NCI-H2107 (cell line): ENCODE results near the gene HSFX3.
"Not testable (repeated sequence)": the region's sequence is repeated elsewhere in the genome, so short reads cannot be mapped to it uniquely, and the experiment has no call there.

Experiments used
- DNase-seq: peaks from one replicate; lab custom pipeline; 2025; lab: John Stamatoyannopoulos, UW

HSFX3 gene

DNA sequence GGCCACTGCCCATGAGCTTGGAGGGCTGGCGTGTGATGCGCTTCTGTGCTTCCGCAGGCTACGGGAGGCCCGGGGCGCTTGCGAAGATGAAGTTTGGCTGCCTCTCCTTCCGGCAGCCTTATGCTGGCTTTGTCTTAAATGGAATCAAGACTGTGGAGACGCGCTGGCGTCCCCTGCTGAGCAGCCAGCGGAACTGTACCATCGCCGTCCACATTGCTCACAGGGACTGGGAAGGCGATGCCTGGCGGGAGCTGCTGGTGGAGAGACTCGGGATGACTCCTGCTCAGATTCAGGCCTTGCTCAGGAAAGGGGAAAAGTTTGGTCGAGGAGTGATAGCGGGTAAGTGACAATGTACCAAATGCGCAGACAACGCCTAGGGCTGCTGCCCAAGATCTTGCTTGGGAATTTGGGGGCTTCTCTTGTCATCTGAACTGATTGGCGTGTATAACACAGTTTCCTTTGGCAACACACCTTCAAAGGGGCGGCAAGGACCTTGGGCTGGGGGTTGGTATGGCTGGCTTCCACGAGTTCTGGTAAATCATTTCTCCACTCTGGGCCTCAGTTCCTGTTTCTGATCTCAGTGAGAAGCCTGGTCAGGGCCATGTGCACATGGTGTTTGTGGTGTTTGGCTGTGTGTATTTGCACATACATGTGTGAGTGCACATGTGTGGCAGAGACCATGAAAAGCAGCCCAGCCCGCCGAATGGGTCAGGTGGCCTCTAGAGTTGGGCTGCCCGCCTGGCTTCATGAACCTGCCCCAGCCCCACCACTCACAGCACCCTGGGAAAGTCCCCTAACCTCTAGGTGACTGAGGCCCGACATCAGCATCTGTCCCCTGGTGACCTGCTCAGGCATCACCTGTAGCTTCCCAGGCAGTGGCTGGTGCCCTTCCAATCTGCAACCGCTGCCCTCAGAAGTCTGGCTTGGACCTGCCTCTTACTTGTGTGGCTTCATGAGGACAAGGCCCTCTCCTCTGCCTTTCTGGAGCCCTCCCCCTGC lies 3.9 kb downstream of the HSFX3 start:
- not testable (repeated sequence) for DNase-seq

DNA sequence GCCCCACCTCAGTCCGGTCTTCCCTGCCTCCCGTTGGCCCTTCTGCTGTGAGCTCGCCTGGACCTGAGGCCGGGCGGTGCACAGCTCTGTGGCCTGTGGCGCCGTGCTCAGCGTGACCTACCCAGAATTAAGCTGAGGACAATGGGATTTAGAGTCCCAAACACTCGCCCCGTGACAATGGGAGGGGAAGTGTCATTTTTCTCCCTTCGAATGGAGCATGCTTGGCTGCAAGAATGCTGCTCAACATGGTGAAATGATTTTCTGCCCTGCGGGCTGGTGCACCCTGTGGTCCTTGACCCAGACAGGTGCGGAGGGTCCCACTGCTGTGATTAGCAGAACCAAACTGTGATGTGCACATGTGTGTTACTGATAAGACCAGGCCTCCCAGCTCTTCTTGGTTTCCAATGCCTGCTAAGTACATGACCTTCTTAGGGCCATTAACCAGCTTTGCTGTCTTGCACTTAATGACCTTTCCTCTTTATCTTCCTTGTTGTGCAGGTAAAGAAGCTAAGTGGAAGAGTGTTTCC lies 8.1 kb downstream of the HSFX3 start:
- no peak for DNase-seq

DNA sequence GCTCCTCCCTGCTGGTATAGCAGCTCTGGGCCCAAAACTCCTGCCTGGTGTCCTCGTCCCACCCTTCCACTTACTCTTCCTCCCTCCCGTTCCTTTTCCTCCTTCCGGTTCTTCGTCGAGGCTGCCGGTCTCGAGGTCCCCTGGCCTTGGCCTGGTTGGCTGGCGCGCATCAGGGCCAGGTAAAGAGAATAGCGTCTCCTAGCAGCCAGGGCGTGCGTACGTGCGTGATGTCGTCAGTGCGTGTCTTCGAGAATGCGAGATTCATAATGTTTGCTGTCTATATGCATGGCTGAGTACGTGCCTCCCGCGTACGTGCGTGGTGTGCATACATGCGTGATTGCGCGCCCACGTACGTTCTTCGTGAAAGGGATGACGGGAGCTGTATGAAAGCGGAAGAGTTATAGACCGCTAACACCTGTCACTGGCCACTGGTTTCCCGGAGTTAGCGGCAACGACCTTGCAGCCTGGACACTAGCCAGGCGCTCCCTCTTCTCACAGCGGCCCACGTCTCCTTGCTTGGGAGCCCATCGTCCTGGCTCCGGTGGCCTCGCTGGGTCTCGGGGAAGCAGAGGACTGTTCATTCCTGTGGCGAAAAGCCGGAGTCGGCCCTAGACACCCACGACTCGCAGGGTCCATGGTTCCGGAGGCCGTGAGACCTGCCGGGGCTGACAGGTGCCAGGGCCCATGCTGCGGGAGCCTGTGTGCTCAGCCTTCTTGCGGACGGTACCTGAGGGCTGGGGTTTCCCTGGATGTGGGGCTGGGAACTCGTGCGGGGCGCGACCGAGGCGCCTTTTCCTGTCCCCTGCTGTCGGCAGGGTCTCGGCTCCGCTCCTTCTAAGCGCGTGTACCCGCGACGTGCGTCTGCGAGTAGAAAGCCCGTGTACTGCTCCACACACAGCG lies 8.9 kb downstream of the HSFX3 start, which contains the start of gene EOLA1:
Gene EOLA1, plus strand, starts transcription at position 392 of the 900 bp plus-strand sequence. CDS start 4,619 bp downstream, outside the sequence.
- DNase-seq = peak; percentile 90

DNA sequence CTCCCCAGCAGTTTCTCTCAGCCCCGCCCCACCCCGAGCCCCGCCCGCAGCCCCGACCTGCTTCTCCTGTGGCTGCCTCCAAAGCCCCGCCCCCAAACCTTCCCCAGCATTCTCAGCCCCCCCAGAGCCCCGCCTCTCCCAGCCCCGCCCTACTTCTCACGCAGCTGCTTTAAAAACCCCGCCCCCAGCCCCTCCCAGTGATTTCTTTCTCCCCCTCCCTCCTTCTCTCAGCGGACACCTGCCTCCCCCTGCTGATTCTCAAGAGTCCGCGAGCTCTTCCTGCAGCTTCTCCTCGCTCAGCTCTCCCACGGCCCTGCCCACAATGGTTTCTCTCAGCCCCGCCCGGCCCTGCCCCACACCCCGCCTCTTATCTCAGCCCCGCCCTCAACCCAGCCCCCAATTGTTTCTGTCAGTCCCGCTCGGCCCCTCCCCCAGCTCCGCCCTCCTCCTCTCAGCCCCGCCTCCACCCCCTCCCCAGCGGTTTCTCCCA lies 9.5 kb downstream of the HSFX3 start:
- peak; percentile 95 for DNase-seq

DNA sequence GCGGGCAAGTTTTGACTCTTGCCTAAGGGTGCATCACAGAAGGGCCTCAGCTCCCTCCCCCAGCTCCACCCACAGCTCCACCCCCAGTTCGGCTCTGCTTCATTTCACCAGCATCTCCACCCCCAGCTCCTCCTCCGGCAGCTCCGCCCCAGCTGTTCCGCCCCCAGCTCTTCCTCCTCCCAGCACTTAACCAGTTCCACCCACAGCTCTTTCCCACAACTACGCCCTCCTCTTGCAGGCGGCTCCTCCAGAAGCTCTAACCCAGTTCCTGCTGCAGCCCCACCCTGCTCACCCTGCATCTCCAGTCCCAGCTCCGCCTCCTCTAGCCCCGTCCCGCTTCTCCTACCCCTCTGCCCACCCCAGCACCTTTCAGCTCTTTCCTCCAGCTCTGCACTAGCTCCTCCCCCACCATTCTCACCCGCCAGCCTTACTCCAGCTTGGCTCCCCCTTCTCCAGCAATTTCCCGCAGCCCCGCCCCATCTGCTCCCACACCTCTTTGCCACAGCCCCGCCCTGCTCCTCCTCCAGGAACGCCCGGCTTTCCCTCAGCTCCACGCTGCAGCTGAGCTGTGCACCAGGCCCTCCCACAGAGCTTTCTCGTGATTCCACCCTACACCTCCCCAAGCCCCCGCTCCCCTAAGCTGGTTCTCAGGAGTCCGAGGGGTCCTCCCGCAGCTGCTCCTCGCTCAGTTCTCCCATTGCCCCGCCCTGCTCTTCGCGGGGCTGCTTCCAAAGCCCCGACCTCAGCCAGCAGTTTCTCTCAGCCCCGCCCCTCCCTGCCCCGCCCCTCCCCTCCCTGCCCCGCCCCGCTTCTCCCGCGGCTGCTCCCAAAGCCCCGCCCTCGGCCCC lies 10.2 kb downstream of the HSFX3 start:
- DNase-seq = peak; percentile 74

DNA sequence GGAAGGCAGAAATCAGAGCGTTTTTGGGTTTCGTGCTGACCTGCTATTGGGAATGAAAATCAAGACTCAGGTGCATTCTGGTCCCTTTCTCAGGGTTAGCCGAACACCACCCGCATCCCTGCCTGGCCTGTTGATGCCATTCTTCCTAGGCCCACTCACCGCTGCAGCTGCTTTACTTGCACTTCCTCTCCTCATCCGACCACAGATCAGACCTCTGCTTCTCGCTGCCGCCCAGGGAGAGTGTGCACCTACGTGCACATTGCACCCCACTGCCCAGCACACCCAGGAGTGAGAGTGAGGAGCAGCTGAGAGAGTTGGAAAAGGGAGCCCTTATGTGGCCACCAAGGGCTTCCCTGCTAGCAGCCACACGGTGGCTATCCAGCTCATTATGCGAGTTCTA lies 12.2 kb downstream of the HSFX3 start:
- not testable (repeated sequence) for DNase-seq

DNA sequence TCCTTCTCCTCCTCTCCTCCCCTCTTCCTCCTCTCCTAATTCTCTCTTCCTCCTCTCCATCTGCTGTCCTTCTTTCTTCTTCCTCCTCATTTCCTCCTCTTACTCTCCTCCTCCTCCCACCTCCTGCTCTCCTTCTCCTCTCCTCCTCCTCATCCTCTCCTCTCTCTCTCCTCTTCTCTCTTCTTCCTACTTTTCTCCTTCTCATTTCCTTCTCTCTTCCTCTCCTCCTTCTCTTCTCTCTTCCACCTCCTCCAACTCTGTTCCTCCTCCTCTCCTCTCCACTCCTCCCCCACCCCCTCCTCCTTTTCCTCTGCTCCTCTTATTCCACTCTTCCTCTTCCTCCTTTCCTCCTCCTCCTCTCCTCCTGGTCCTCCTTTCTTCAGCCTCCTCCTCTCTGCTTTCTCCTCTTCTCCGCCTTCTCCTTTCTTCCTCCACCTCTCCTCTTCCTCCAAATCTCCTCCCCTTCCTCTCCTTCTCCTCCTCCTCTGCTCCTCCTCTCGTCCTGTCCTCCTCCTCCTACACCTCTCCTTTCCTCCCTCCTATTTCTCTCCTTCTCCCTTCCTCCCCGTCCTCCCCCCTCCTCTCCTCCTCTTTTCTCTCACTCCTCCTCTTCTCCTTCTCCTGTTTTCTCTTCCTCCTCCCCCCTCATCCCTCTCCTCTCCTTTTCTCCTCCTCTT lies 14.7 kb downstream of the HSFX3 start:
- not testable (repeated sequence) for DNase-seq

DNA sequence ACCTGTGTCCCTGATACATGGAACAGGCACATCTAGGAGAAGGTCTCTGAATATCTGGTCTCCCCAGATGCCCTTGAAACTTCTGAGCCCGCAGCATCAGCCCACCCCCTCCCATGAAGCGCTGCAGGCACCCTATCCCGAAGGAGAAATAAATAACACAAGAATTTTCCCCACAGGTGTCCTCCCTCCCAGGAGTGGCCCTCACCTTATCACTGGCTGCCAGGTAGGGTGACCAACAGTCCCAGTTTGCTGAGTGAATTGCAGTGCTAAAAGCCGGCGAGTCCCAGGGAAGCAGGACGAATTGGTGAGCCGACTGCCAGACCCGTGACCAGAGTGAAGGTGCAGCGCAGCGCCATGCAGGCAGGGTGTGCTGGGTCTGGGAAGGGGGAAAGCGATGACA lies 15.7 kb downstream of the HSFX3 start:
- not testable (repeated sequence) for DNase-seq

DNA sequence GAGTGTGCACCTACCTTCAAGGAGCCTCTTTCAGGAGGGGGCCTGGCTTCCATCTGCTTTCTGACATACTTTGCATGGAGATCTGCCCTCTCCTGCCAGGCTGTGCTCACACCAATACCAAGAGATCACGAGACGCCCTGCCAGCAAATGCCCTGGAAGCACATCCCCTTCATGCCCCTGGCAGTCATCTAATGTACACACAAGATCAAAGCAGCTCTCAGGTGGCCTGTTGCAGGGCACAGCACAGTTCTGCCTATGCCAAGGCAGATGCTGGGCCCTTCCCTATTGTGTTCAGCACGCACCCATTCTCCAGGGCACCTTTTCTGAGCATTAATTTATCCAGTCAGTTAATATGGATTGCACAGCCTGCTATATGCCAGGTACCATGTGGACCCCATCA lies 16.9 kb downstream of the HSFX3 start:
- DNase-seq = not testable (repeated sequence)

DNA sequence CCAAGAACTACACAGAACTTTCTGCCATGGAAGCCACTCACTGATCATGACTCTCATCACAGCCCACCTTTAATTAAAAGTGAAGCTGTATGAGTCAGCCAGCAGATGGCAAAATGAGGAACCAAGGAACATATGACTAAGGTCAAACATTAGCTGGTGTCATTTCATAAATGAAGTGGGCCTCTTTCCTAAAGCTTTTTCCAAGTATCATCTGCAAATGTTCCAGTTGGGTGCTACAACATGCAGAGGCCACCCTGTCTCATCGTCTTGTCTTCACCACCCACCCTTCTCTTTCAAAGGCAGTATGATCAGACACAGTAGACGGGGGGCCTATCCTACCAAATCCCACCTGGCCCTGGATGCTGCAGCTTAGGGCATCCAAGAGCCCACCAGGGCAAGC lies 18.1 kb downstream of the HSFX3 start:
- no peak for DNase-seq

DNA sequence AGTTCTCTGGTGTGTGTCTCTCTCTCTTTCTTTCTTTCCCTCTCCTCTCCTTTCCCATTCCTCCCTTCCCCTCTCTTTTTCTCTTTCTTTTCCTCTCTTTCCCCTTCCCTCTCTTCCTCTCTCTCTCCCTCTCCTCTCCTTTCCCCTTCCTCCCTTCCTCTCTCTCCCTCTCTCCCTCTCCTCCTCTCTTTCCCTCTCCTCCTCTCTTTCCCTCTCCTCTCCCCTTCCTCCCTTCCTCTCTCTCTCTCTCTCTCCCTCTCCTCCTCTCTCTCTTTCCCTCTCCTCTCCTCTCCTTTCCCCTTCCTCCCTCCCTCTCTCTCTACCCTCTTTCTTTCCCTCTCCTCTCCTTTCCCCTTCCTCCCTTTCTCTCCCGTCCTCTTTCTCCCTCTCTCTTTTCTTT lies 21.3 kb downstream of the HSFX3 start:
- DNase-seq = no peak

DNA sequence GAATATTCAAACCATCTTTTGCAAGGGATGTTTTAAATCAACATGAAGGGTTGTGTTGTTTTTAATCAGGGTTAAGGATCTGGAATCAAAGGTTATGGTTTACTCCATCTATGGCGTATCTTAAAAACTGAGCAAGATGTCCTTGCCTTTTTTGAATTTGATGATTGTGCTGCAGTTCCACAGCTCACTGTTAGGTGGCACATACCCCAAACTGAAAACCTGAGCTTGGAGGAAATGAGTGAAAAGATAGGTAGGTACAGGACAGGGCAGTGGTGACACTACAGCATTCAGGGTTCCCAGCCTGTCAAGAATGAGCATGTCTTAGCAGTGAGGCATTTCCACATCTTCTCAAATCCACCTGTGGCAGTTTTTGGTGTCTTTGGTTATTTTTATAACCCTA lies 22.0 kb downstream of the HSFX3 start:
- no peak for DNase-seq

DNA sequence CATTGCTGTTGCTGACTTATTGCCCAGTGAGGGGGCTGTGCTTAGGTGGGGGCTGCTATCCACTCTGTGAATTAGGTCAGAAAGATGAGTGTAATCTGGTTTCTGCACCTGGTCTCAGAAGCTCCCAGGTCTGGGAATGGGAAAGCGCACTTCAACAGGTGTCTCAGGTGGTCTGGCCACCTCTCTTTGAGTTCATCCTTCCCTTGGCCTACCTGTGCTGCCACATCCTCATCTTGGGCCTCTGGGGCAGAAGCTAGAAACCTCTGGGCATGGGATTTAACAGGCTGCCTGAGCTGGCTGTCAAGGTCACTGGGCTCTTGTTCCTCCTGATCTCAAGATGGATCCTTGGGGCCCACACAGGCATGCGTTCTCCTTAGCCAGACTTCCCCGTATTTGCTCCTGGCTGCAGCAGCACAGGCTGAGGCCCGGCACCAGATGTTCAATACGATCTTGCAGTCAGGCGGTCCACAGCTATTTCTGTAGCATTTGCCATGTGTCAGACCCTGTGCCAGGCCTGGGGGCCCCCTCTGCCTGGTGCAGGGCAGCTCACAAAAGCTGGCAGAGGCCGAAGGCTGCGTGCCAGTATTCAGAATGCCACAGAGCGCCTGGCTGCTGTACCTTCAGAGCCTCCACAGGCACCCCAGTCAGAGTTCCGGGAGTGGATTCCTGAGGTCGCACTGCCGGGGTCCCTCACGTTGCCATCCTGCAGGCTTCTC lies 23.2 kb downstream of the HSFX3 start:
- not testable (repeated sequence) for DNase-seq

DNA sequence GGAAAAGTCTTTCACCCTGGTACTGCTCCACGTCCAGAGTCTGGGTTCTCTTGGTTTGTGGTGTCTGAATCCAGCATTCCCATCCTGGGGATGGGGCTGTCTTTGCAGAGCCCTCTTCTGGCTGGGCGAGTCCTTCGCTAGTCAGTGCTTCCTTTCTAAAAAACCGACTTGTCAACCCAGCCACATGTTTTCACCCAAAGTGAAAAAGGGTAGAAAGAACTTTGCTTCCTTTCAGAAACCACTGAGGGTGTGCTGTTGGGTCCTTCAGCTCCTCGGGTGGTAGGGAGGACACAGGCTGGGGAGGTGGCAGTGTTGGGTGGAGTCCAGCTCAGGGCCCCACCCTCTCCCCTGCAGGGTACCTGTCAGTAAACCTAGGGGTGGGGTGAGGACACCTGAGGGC lies 23.8 kb downstream of the HSFX3 start:
- not testable (repeated sequence) for DNase-seq

DNA sequence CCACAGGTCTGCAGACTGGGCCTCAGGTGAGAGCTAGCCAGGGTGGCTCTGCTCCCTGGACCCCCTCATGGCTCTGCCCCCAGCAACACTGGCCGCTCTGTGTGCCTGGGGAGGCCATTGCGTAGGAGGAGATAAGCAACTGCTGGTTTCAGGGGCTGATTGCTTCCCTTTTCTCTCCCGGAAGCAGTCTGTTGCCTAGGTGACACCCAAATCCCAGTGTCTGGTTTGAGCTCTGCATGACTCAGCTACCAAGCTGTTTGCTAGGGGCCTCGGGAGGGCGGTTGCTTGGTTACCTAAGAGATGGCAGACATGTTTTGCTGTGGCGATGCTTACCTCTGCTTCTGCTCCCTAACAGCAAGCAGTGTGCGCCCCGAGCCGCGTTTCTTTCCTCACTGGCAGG lies 24.3 kb downstream of the HSFX3 start:
- DNase-seq = peak; percentile 11

DNA sequence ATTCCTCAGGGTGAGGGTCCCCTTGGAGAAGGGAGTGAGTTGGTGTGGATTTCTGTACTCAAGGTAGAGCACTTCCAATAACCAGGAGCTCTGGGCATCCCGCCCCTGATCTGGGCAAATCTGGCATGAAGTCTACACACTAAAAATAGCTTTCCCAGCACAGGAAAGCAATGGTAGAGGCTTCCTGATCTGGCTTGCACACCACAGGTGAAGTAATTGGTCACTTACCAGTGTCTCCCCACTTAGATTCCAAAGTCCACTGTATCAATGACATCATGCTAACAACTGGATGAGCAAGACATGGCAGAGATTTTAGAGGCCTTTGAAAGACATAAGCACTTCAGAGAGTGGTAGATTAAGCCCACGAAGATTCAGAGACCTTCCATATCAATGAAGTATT lies 26.8 kb downstream of the HSFX3 start:
- no peak for DNase-seq

DNA sequence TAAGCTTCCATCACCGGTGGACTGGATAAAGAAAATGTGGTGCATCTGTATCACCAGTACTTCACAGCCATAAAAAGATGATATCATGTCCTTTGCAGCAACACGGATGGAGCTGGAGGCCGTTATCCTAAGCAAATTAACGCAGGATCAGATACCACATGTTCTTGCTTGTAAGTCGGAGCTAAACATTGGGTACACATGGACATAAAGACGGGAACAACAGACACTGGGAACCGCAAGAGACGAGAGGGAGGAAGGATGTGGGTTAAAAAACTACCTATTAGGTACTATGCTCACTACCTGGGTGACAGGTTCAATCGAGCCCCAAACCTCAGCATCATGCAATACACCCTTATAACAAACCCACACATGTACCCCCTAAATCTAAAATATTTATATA lies 28.3 kb downstream of the HSFX3 start:
- no peak for DNase-seq

DNA sequence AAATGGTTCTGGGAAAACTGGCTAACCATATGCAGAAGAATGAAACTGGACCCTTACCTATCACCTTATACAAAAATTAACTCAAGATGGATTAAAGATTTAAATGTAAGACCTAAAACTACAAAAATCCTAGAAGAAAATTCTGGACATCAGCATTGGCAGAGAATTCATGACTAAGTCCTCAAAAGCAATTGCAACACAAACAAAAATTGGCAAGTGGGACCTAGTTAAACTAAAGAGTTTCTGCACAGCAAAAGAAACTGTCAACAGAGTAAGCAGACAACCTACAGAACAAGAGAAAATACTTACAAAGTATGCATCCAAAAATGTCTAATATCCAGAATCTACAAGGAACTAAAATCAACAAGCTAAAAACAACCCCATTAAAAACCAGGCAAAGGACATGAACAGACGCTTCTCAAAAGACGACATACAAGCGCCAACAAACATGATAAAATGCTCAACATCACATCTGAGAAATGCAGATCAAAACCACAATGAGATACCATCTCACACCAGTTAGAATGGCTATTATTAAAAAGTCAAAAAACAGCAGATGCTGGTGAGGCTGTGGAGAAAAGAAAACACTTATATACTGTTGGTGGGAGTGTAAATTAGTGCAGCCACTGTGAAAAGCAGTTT lies 29.0 kb downstream of the HSFX3 start:
- not testable (repeated sequence) for DNase-seq

DNA sequence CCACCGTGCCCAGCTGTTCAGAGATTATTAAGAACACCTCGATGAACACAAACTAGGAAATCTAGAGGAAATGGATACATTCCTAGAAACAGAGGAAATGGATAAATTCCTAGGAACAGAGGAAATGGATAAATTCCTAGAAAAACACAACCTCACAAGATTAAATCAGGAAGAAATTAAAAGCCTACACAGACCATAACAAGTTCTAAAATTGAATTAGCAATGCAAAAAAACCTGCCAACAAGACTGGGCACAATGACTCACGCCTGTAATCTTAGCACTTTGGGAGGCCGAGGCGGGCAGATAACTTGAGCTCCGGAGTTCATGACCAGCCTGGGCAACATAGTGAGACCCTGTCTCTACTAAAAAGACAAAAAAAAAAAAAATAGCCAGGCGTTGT lies 31.5 kb downstream of the HSFX3 start:
- DNase-seq = no peak
